GM13976 (cell line): ENCODE measurements around the gene DENND2D.

Experiments used
- DNase-seq: peaks from one replicate; pipeline ENCODE4 v3.0.0; 2012; ENCODE audit warnings: low spot score
- in situ Hi-C: fragments of 300-500 bp; cut with MboI; formaldehyde crosslinking; loops from one replicate; pipeline ENCODE4 v1.12.0; 2022; ENCODE audit warnings: low sequenced_read_pairs, mixed read lengths, inconsistent platforms; ENCODE audit not compliant: unreplicated experiment
- TF ChIP-seq, protein P1 (sequence below): IDR thresholded peaks from 2 replicates; pipeline ENCODE4 v1.5.1; 2012; ENCODE audit warnings: borderline replicate concordance, mild to moderate bottlenecking; ENCODE audit not compliant: insufficient read depth; ENCODE audit errors: extremely low read depth, missing control alignments, control extremely low read depth

Gene DENND2D

DNA sequence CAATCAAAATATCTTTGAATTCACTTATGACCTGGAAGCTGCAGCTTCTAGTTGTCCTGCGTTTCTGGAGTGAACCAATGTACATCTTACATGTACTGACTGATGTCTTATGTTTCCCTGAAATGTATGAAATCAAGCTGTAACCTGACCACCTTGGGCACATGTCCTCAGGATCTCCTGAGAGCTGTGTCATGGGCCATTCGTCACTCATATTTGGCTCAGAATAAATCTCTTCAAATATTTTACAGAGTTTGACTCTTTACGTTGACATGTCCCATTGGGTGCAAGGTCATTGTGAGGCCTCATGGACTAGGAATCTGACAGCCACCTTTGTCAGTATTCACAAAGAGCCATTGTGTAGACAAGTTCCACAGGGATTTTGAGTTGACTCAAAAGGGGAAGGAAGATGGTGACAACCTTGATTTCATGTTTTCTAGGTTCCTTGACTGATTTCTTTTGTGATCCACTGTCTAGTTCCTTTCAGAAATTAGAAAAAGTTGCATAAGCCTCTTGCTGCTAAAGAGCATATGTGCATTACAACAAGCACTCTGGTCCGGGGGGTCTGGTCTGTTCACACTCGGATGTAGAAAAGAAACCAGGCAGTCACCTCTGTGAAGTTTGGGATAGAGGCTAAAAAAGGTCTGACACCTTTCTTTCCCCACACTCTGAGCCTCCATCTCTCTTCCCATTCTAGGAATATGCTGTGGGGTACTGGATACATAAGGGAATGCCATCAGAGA lies 37.8 kb upstream of the DENND2D start:
- TF ChIP-seq, protein P1, sequence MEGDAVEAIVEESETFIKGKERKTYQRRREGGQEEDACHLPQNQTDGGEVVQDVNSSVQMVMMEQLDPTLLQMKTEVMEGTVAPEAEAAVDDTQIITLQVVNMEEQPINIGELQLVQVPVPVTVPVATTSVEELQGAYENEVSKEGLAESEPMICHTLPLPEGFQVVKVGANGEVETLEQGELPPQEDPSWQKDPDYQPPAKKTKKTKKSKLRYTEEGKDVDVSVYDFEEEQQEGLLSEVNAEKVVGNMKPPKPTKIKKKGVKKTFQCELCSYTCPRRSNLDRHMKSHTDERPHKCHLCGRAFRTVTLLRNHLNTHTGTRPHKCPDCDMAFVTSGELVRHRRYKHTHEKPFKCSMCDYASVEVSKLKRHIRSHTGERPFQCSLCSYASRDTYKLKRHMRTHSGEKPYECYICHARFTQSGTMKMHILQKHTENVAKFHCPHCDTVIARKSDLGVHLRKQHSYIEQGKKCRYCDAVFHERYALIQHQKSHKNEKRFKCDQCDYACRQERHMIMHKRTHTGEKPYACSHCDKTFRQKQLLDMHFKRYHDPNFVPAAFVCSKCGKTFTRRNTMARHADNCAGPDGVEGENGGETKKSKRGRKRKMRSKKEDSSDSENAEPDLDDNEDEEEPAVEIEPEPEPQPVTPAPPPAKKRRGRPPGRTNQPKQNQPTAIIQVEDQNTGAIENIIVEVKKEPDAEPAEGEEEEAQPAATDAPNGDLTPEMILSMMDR = no peak
- in situ Hi-C loops = no loop called here

DNA sequence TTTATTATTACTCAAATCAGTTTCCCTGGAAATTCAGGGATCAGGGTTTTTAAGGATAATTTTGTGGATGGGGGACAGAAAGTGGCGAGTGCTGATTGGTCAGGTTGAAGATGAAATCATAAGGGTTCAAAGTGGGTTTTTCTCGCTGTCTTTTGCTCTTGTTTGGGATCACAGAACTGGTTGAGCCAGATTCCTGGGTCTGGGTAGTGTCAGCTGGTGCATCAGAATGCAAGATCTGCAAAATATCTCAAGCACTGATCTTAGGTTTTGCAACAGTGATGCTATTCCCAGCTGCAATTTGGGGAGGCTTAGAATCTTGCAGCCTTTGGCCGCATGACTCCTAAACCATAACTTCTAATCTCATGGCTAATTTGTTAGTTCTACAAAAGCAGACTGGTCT lies 36.4 kb upstream of the DENND2D start:
- in situ Hi-C loops = no loop called here
- TF ChIP-seq, protein P1 = no peak
- no peak for DNase-seq

More for the DNA sequence above, 37.8 kb upstream of the DENND2D start:
- no peak for DNase-seq

DNA sequence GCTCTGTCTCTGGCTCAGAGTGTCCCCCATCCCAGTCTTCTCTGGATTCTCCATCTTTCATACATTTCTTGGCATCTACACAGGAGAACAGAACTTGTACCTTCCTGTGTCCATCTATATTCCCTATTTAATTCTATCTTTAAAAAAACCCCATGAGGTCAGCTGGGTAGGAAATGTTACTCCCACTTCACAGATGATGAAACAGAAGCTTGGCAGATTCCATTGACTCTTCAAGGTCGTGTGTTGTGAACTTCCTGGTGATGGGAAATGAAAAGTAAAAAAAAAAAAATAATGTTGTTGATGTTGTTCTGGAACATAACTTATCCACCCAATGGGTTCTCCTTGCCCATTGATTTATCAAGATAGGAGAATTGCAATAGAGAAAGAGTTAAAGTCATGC lies 35.9 kb upstream of the DENND2D start:
- in situ Hi-C loops = no loop called here
- no peak for DNase-seq
- TF ChIP-seq, protein P1 = no peak

DNA sequence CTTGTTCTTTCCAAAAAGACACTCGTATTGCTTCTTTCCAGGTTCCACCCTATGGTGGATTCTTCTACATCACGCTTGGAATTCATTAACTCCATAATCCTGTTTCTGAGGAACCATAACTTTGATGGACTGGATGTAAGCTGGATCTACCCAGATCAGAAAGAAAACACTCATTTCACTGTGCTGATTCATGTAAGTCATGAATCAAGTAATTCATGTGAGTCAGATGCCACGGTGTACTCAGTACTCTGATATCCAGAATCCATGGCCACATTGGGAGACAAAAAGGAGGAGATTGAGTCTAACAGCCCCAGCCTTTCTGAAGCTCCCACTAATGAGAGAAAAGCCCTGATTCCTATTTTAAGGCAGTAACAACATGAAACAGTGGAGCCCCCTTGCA lies 34.4 kb upstream of the DENND2D start:
- TF ChIP-seq, protein P1 = no peak
- no peak for DNase-seq
- in situ Hi-C loops = no loop called here

DNA sequence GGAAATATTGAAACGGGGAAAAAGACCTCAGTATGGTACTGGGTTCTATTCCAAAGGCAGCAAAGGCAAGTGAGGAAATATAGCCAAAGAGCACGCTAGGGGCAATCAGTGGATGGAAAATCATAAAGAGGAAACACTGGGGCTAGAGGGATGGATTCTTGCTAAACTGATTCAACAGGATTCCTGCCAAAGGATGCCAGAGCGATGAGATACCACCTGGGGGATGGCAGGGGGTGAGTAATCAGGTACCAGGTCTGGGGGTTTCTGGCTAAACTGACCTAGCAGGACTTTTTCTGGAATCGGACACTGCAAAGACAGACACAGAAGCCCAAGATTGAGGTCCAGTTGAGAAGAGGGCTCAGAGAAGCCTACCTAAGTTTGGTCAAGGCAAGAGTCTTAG lies 33.8 kb upstream of the DENND2D start:
- no peak for DNase-seq
- in situ Hi-C loops = no loop called here

DNA sequence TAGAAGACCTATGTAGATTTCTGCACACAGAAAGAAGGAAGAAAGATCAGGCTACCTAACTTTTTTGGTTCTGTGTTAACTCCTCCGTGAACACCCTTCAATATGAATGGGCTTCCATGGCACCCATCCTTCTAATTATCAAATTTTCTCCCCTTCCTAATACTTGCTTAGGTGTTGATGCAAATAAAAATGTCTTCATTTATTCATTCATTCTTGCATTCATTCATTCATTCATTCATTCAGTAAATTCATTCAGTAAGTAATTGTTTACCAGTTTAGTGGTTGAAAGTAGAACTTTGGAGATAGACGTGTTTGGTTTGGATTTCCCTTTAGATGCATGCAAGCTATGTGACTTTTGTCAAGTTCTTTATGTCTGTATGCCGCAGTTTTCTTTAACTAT lies 31.7 kb upstream of the DENND2D start:
- TF ChIP-seq, protein P1 = no peak
- in situ Hi-C loops = no loop called here
- DNase-seq = no peak

More for the DNA sequence above, 33.8 kb upstream of the DENND2D start:
- TF ChIP-seq, protein P1 = no peak

DNA sequence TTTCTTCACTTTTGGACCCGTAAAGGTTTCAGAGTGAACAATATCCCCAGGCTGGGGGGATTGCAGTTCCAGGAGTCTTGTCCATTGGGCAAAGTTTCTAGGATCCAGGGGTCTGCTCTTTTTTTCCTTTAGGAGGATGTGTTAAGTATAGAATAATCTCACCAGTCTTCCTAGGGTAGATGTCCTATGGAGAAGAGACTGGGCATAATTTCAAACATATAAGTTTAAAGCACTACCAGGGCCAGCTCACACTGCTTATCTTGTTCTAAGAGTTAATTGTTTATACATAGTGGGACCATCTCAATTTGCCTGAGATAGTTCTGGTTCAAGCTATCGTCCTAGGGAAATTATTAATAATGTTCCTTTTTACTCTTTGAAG lies 28.3 kb upstream of the DENND2D start:
- TF ChIP-seq, protein P1 = no peak
- DNase-seq = no peak
- in situ Hi-C loops = loop anchor here (5.0 to 10.0 kb wide), 4 partner anchors 106 to 529 kb away; partner anchors contain the start of genes CD53 and DDX20
